Fibroblast of pulmonary artery (primary cell): ENCODE data around the gene RTCB.

Experiments used
- DNase-seq: peaks from one replicate; pipeline ENCODE4 v3.0.0-alpha.2; 2010; ENCODE audit warnings: low read depth
- H3K4me3 ChIP-seq: replicated peaks from 2 replicates; pipeline ENCODE4 v1.5.1; 2011; ENCODE audit warnings: low read depth, mild to moderate bottlenecking, control low read depth, low read length, moderate library complexity
- CTCF ChIP-seq: IDR thresholded peaks from 2 replicates; pipeline ENCODE4 v1.5.1; 2011; ENCODE audit warnings: mild to moderate bottlenecking, control low read depth, low read length, inconsistent platforms; ENCODE audit errors: missing control alignments

The RTCB gene

GRCh38 chr22:32411829-32412592, at the start of gene RTCB:
RTCB (minus strand) TSS chr22:32412247; CDS start chr22:32412156, 91 bp downstream.
- TF ChIP-seq CTCF = no peak
- H3K4me3 ChIP-seq = peak within 1 kb of the TSS; percentile 82
- DNase-seq = peak; percentile 97

- DNase-seq = no peak
- no peak overlapping the region for H3K4me3 ChIP-seq
- no peak for TF ChIP-seq CTCF
These were observed 45.0 kb upstream of the RTCB start for GRCh38 chr22:32457031-32457430.

GRCh38 chr22:32448980-32449379, 36.9 kb upstream of the RTCB start:
- no peak overlapping the region for H3K4me3 ChIP-seq
- no peak for DNase-seq
- TF ChIP-seq CTCF = no peak

- DNase-seq = no peak
- TF ChIP-seq CTCF = no peak
These were observed 34.3 kb upstream of the RTCB start for GRCh38 chr22:32446321-32446720.

GRCh38 chr22:32444068-32444467, 32.0 kb upstream of the RTCB start:
- no peak overlapping the region for H3K4me3 ChIP-seq
- peak; percentile 4 for DNase-seq
- peak; percentile 11 for TF ChIP-seq CTCF

More at GRCh38 chr22:32446321-32446720, 34.3 kb upstream of the RTCB start:
- no peak overlapping the region for H3K4me3 ChIP-seq

- no peak for TF ChIP-seq CTCF
- DNase-seq = no peak
- H3K4me3 ChIP-seq = no peak overlapping the region
These were observed 18.3 kb upstream of the RTCB start for GRCh38 chr22:32430352-32430751.

- no peak overlapping the region for H3K4me3 ChIP-seq
- DNase-seq = no peak
- TF ChIP-seq CTCF = no peak
These were observed 14.8 kb upstream of the RTCB start for GRCh38 chr22:32426881-32427280.
